GM23248 (cell line): ENCODE measurements around the gene ACAA2. TPM values are rescaled to one million over a fixed set of nuclear protein-coding genes. Genes with fewer than 3 reads are reported as not detected.

ENCODE experiments used
- DNase-seq: peaks from one replicate; pipeline ENCODE4 v3.0.0-alpha.2; 2015
- H2AFZ ChIP-seq: fragments of 200-600 bp; sonication (generic); 2 replicates; pipeline ENCODE4 v1.6.1; 2016; ENCODE audit warnings: antibody characterized with exemption
- H3F3A ChIP-seq: fragments of 200-600 bp; sonication (generic); 2 replicates; pipeline ENCODE4 v1.6.1; 2016; ENCODE audit warnings: mild to moderate bottlenecking, antibody characterized with exemption, mixed run types; ENCODE audit not compliant: insufficient read depth
- H3K27ac ChIP-seq: fragments of 200-600 bp; sonication (generic); 2 replicates; pipeline ENCODE4 v1.5.1; 2016; ENCODE audit warnings: mild to moderate bottlenecking
- H3K27me3 ChIP-seq: fragments of 200-600 bp; sonication (generic); replicated peaks from 2 replicates; pipeline ENCODE4 v1.6.1; 2016; ENCODE audit warnings: mild to moderate bottlenecking; ENCODE audit not compliant: insufficient read depth
- H3K36me3 ChIP-seq: fragments of 200-600 bp; sonication (generic); 2 replicates; pipeline ENCODE4 v1.6.1; 2016; ENCODE audit warnings: low read depth, mild to moderate bottlenecking
- H3K4me1 ChIP-seq: fragments of 200-600 bp; sonication (generic); 2 replicates; pipeline ENCODE4 v1.6.1; 2016; ENCODE audit warnings: mild to moderate bottlenecking; ENCODE audit not compliant: insufficient read depth
- H3K4me2 ChIP-seq: fragments of 200-600 bp; sonication (generic); one replicate; pipeline ENCODE4 v1.6.1; 2016; ENCODE audit warnings: mild to moderate bottlenecking; ENCODE audit not compliant: unreplicated experiment
- H3K4me3 ChIP-seq: fragments of 200-600 bp; sonication (generic); 2 replicates; pipeline ENCODE4 v1.5.1; 2016; ENCODE audit warnings: mild to moderate bottlenecking
- H3K79me2 ChIP-seq: fragments of 200-600 bp; sonication (generic); 2 replicates; pipeline ENCODE4 v1.6.1; 2016; ENCODE audit warnings: mild to moderate bottlenecking; ENCODE audit not compliant: insufficient read depth
- H3K9ac ChIP-seq: fragments of 200-600 bp; sonication (generic); 2 replicates; pipeline ENCODE4 v1.6.1; 2016; ENCODE audit warnings: mild to moderate bottlenecking
- H3K9me2 ChIP-seq: fragments of 200-600 bp; sonication (generic); 2 replicates; pipeline ENCODE4 v1.6.1; 2016; ENCODE audit warnings: mixed run types, mild to moderate bottlenecking, moderate library complexity; ENCODE audit not compliant: insufficient read depth
- H3K9me3 ChIP-seq: fragments of 200-600 bp; sonication (generic); one replicate; pipeline ENCODE4 v1.6.1; 2017; ENCODE audit warnings: low read depth
- H4K20me1 ChIP-seq: fragments of 200-600 bp; sonication (generic); 2 replicates; pipeline ENCODE4 v1.6.0; 2016; ENCODE audit not compliant: insufficient read depth
- EZH2 ChIP-seq: fragments of 200-600 bp; sonication (generic); IDR thresholded peaks from 2 replicates; pipeline ENCODE4 v1.6.1; 2018; ENCODE audit warnings: antibody characterized with exemption, mild to moderate bottlenecking; ENCODE audit not compliant: insufficient read depth, poor library complexity, severe bottlenecking
- EZH2phosphoT487 ChIP-seq: fragments of 200-600 bp; sonication (generic); IDR thresholded peaks from 2 replicates; pipeline ENCODE4 v1.6.1; 2018; ENCODE audit warnings: antibody characterized with exemption, moderate library complexity, mild to moderate bottlenecking, low read depth; ENCODE audit not compliant: insufficient read depth
- WGBS, 2 experiments: methylation state at CpG; one replicate each; pipeline ENCODE4 v1.1.6; 2015 to 2017; ENCODE audit warnings: low lambda C conversion rate in 2 of 2, low coverage in 1 of 2; ENCODE audit errors: missing lambda C conversion rate in 2 of 2; 5-methylcytosine and 5-hydroxymethylcytosine counted together
- in situ Hi-C: fragments of 300-500 bp; cut with MboI; formaldehyde crosslinking; loops from 2 replicates; pipeline ENCODE4 v1.15.0; 2020
- polyA plus RNA-seq: library from polyadenylated mRNA; unstranded; fragments of >200 nt; fragmentation: Nextera tagmentation; extraction: Ambion mirVana; gene quantifications from 2 replicates; pipeline ENCODE4 v1.2.1, GENCODE V29; 2016
- total RNA-seq: library from RNA; depleted of rRNA; stranded (reverse); fragments of >200 nt; shearing (Covaris generic); gene quantifications from 2 replicates; pipeline ENCODE4 v1.2.3, GENCODE V29; 2014

Gene ACAA2
- total and polyA plus RNA-seq, 2 experiments from 2014 or later = 55.6 to 94.8 TPM

DNA sequence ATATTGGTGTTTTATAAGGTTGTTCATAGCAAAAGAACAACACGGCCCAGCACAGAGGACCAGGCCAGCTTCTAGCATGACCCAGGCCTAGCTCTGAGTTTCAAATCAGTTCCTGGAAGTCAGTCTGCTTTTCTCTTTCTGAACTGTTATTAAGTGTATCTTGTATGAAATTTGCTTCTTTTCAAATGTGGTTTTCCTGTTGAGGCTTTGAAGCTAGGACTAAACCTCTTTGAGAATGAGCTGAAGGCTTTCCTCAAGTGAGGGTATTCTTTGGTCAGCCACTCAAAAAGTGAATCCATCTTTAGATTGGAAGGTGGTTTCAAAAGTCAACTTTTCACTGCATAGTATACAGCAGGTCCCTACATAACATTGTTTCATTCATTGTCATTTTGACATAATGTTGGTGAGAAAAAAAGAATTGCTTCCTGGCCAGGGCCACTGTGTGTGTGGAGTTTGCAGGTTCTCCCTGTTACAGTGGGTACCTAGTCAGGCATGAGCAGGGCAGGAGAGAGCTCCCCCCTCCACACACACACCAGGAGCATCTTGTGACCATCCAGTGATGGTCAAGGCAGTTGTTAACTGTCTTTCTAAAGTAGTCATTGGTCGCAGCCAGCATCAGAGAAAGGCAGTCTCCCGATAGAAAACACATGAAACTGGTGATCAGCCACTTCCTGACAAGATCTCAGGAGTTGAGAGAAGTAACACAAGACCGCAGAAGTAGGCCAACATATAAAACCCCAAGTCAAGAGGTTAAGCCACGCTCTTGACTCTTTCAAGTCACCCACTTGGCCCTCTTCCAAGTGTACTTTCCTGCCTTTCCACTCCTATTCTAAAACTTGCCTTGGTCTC, 6.7 kb upstream of the ACAA2 start:
- H3K27ac ChIP-seq = no peak overlapping the region
- TF ChIP-seq EZH2phosphoT487 = no peak
- no peak for TF ChIP-seq EZH2
- no peaks in the 10 kb centered on the region for H3K9me3 ChIP-seq
- peaks cover 33% of the 10 kb centered on the region for H3K79me2 ChIP-seq
- H3K4me2 ChIP-seq = no peak overlapping the region
- whole genome bisulfite sequencing, 2 experiments = 67 to 79% methylated on average over 5 of the region's 5 CpGs
- in situ Hi-C loops = no loop called here
- no peak overlapping the region for H3K9ac ChIP-seq
- no peaks in the 10 kb centered on the region for H3F3A ChIP-seq
- H4K20me1 ChIP-seq = no peaks in the 10 kb centered on the region
- no peaks in the 10 kb centered on the region for H3K27me3 ChIP-seq
- H3K36me3 ChIP-seq = no peaks in the 10 kb centered on the region; the same call in 1 of the 2 replicates
- no peak overlapping the region for H3K4me3 ChIP-seq
- no peaks in the 10 kb centered on the region for H3K9me2 ChIP-seq
- DNase-seq = no peak
- no peaks in the 10 kb centered on the region for H3K4me1 ChIP-seq
- no peak overlapping the region for H2AFZ ChIP-seq

DNA sequence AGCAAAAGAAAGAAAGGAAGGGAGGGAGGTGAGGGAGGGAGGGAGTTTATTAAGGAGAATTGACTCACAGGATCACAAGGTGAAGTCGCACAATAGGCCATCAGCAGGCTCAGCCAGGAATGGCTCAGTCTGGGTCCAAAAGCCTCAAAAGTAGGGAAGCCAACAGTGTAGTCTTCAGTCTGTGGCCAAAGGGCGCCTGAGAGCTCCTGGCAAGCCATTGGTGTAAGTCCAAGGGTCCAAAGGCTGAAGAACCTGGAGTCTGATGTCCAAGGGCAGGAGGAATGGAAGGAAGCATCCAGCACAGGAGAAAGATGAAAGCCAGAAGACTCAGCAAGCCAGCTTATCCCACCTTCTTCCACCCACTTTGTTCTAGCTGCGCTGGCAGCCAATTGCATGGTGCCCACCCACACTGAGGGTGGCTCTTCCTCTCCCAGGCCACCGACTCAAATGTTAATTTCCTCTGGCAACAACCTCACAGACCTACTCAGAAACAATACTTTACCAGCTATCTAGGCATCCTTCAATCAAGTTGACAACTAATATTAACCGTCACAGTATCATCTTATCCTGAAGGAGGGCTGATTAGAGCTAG, 5.8 kb upstream of the ACAA2 start:
- Histone ChIP-seq H2AFZ (no peak overlapping the region), H4K20me1 (no peaks in the 10 kb centered on the region), H3K9ac (no peak overlapping the region), H3K4me2 (no peak overlapping the region), H3K4me3 (no peak overlapping the region), H3K9me2 (no peaks in the 10 kb centered on the region), H3K27me3 (no peaks in the 10 kb centered on the region), H3F3A (no peaks in the 10 kb centered on the region), H3K79me2 (peaks cover 42% of the 10 kb centered on the region), H3K4me1 (peaks cover 3% of the 10 kb centered on the region), H3K9me3 (no peaks in the 10 kb centered on the region), H3K36me3 (no peaks in the 10 kb centered on the region; the same call in 1 of the 2 replicates), H3K27ac (no peak overlapping the region)
- 90 to 91% methylated on average over 5 of the region's 5 CpGs for WGBS, 2 experiments
- in situ Hi-C loops = no loop called here
- TF ChIP-seq EZH2 = no peak
- no peak for TF ChIP-seq EZH2phosphoT487
- no peak for DNase-seq

DNA sequence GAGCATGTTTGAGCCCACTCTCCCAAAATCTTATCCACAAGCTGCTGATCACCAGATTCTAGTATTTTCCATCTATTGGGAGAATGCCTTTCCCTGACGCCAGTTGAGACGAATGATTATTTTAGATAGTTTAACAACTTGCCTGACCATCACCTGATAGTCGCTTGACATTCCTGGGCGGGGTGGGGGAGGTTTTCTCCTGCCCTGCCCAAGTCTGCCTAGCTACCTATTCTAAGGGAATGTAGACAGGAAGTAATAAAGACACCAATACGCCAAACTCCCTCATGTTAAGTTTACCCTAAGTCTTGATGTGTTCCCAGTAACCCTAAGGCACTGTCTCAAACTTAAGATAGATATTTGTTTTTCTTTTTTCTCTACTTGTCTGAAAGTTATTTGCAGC, 4.6 kb upstream of the ACAA2 start:
- TF ChIP-seq EZH2phosphoT487 = no peak
- no peak for TF ChIP-seq EZH2
- 98 to 100% methylated on average over 5 of the region's 5 CpGs for WGBS, 2 experiments
- in situ Hi-C loops = no loop called here
- no peak overlapping the region for H3K4me3 ChIP-seq
- peaks cover 1% of the 10 kb centered on the region; the same call in 1 of the 2 replicates for H3F3A ChIP-seq
- H3K9me3 ChIP-seq = no peaks in the 10 kb centered on the region
- peaks cover 44% of the 10 kb centered on the region for H3K79me2 ChIP-seq
- H4K20me1 ChIP-seq = no peaks in the 10 kb centered on the region
- H3K36me3 ChIP-seq = no peaks in the 10 kb centered on the region; the same call in 1 of the 2 replicates
- H3K9ac ChIP-seq = no peak overlapping the region
- H3K27ac ChIP-seq = no peak overlapping the region
- no peak for DNase-seq
- H3K4me2 ChIP-seq = no peak overlapping the region
- peaks cover 3% of the 10 kb centered on the region for H3K4me1 ChIP-seq
- H2AFZ ChIP-seq = no peak overlapping the region
- H3K9me2 ChIP-seq = no peaks in the 10 kb centered on the region
- no peaks in the 10 kb centered on the region for H3K27me3 ChIP-seq

DNA sequence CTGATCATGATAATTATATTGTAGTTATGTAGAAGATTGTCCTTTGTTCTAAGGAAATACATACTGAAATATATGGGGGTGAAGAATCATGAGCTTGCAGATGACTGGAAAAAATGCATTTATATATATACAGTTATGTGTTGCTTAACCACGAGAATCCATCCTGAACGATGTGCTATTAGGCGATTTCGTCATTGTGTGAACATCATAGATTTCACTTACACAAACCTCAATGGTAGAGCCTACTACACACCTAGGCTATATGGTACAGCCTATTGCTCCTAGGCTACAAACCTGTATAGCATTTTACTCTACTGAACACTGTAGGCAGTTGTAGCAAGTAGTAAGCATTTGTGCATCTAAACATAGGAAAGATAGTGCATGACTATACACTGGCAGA, 2.6 kb upstream of the ACAA2 start:
- H3F3A ChIP-seq = peaks cover 12% of the 10 kb centered on the region
- TF ChIP-seq EZH2 (no peak), EZH2phosphoT487 (no peak)
- H3K27ac ChIP-seq = no peak overlapping the region
- no peaks in the 10 kb centered on the region for H3K9me2 ChIP-seq
- no peaks in the 10 kb centered on the region for H4K20me1 ChIP-seq
- no peak overlapping the region for H3K9ac ChIP-seq
- no peaks in the 10 kb centered on the region for H3K27me3 ChIP-seq
- DNase-seq = no peak
- no peaks in the 10 kb centered on the region; the same call in 1 of the 2 replicates for H3K36me3 ChIP-seq
- peaks cover 19% of the 10 kb centered on the region for H3K4me1 ChIP-seq
- H3K9me3 ChIP-seq = no peaks in the 10 kb centered on the region
- in situ Hi-C loops = no loop called here
- H3K4me3 ChIP-seq = no peak overlapping the region
- WGBS, 2 experiments = 98 to 99% methylated on average over 4 of the region's 4 CpGs
- H3K79me2 ChIP-seq = peaks cover 58% of the 10 kb centered on the region
- no peak overlapping the region for H2AFZ ChIP-seq
- no peak overlapping the region for H3K4me2 ChIP-seq
